SKM-1 (cell line): Measurements from ENCODE around the gene HMGN5.

Experiments
- DNase-seq: peaks from one replicate; lab custom pipeline; 2025; ENCODE audit not compliant: unreplicated experiment; lab: John Stamatoyannopoulos, UW

HMGN5 gene

GRCh38 chrX:81201671-81202455 lies at the start of gene HMGN5, which contains the start of gene SH3BGRL:
Gene HMGN5, minus strand, starts transcription at chrX:81201913. Its CDS starts 80,364 bp downstream, at chrX:81121549.
Gene SH3BGRL, plus strand, starts transcription at chrX:81202102. Its CDS starts 99 bp downstream, at chrX:81202201.
- peak; percentile 66 for DNase-seq

GRCh38 chrX:81241753-81242152 lies 40.0 kb upstream of the HMGN5 start:
- no peak for DNase-seq

GRCh38 chrX:81240701-81241331 lies 39.1 kb upstream of the HMGN5 start:
- DNase-seq, result no peak

GRCh38 chrX:81238166-81238565 lies 36.5 kb upstream of the HMGN5 start:
- no peak for DNase-seq

- no peak for DNase-seq
Measured at GRCh38 chrX:81237516-81237915, 35.8 kb upstream of the HMGN5 start.

- DNase-seq, result no peak
Measured at GRCh38 chrX:81232218-81232617, 30.5 kb upstream of the HMGN5 start.

- DNase-seq, result no peak
Measured at GRCh38 chrX:81231476-81231875, 29.8 kb upstream of the HMGN5 start.

- no peak for DNase-seq
Measured at GRCh38 chrX:81229901-81230300, 28.2 kb upstream of the HMGN5 start.

GRCh38 chrX:81229229-81229628 lies 27.5 kb upstream of the HMGN5 start:
- DNase-seq, result no peak

- no peak for DNase-seq
Measured at GRCh38 chrX:81215685-81216084, 14.0 kb upstream of the HMGN5 start.

- no peak for DNase-seq
Measured at GRCh38 chrX:81208916-81209315, 7.2 kb upstream of the HMGN5 start.

- DNase-seq, result no peak
Measured at GRCh38 chrX:81206476-81206875, 4.8 kb upstream of the HMGN5 start.

- no peak for DNase-seq
Measured at GRCh38 chrX:81205551-81205950, 3.8 kb upstream of the HMGN5 start.

GRCh38 chrX:81202943-81203342 lies 1.2 kb upstream of the HMGN5 start:
- DNase-seq, result no peak

- DNase-seq, result peak; percentile 12
Measured at GRCh38 chrX:81202456-81202819, 725 bp upstream of the HMGN5 start.

- no peak for DNase-seq
Measured at GRCh38 chrX:81201071-81201470, 642 bp downstream of the HMGN5 start.

GRCh38 chrX:81195712-81196111 lies 6.0 kb downstream of the HMGN5 start:
- DNase-seq, result no peak

GRCh38 chrX:81195259-81195658 lies 6.5 kb downstream of the HMGN5 start:
- DNase-seq, result no peak

- no peak for DNase-seq
Measured at GRCh38 chrX:81174286-81174685, 27.4 kb downstream of the HMGN5 start.

- DNase-seq, result no peak
Measured at GRCh38 chrX:81168391-81168790, 33.3 kb downstream of the HMGN5 start.

- peak; percentile 61 for DNase-seq
Measured at GRCh38 chrX:81121513-81122363, 80.0 kb downstream of the HMGN5 start.

GRCh38 chrX:81120936-81121371 lies 80.8 kb downstream of the HMGN5 start:
- DNase-seq, result no peak
